Panc1 (cell line): Measurements from ENCODE around the gene MAN1A1. TPM values are rescaled to one million over a fixed set of nuclear protein-coding genes. Genes with fewer than 3 reads are reported as not detected.

Source experiments
- ATAC-seq: fragments of 200-7000 bp; cut with Tn5 transposase; 2 replicates; pipeline ENCODE4 v1.9.1; 2020; ENCODE audit warnings: mild to moderate bottlenecking, moderate library complexity
- BruUV-seq: library from RNA; stranded (reverse); fragments of 400-500 nt; replicated peaks from 2 replicates; lab custom pipeline; 2021; lab: Mats Ljungman, UMichigan
- CTCF ChIA-PET: fragments of 300-600 bp; sonication (Branson Sonifier 250); formaldehyde crosslinking; loops from one replicate; lab custom pipeline; 2022; ENCODE audit warnings: antibody characterized with exemption; lab: Charles Lee
- POLR2A ChIA-PET: fragments of 300-600 bp; sonication (Branson Sonifier 250); formaldehyde crosslinking; loops from one replicate; lab custom pipeline; 2022; ENCODE audit warnings: antibody characterized with exemption; lab: Charles Lee
- DNase-seq: peaks from one replicate; pipeline ENCODE4 v3.0.0-alpha.2; 2010; ENCODE audit warnings: low read depth, low spot score
- H3K27ac ChIP-seq: 2 replicates; pipeline ENCODE4 v1.5.1; 2011; ENCODE audit warnings: mild to moderate bottlenecking, low read length, inconsistent platforms
- H3K27me3 ChIP-seq: fragments of 200-500 bp; sonication (Bioruptor generic); 2 replicates; pipeline ENCODE4 v1.6.0; 2014; ENCODE audit warnings: low read length, inconsistent platforms; ENCODE audit not compliant: control insufficient read depth, insufficient read depth
- H3K36me3 ChIP-seq: fragments of 200-500 bp; sonication (Bioruptor generic); 2 replicates; pipeline ENCODE4 v1.5.1; 2014; ENCODE audit warnings: inconsistent platforms, mild to moderate bottlenecking, low read length, moderate library complexity; ENCODE audit not compliant: control insufficient read depth, insufficient read depth
- H3K4me1 ChIP-seq: 2 replicates; pipeline ENCODE4 v1.5.1; 2011; ENCODE audit warnings: inconsistent platforms, mild to moderate bottlenecking, low read length, moderate library complexity; ENCODE audit not compliant: control insufficient read depth, insufficient read depth
- H3K4me3 ChIP-seq, 2 experiments: 2 replicates each; pipeline ENCODE4 v1.5.1; 2011 to 2012; ENCODE audit warnings: low read depth in 2 of 2, low read length in 2 of 2, mild to moderate bottlenecking in 2 of 2, inconsistent platforms in 1 of 2, moderate library complexity in 1 of 2
- H3K9me3 ChIP-seq: fragments of 200-500 bp; sonication (Bioruptor generic); 2 replicates; pipeline ENCODE4 v1.5.1; 2014; ENCODE audit warnings: low read depth, mild to moderate bottlenecking, inconsistent platforms, low read length, moderate library complexity; ENCODE audit not compliant: control insufficient read depth, insufficient read depth
- POLR2AphosphoS5 ChIP-seq: IDR thresholded peaks from 2 replicates; pipeline ENCODE4 v1.6.1; 2012; ENCODE audit warnings: mild to moderate bottlenecking, low read depth, low read length, moderate library complexity
- SIN3A ChIP-seq: IDR thresholded peaks from 2 replicates; pipeline ENCODE4 v1.6.1; 2012; ENCODE audit warnings: low read depth, mild to moderate bottlenecking, low read length, moderate library complexity, borderline replicate concordance; ENCODE audit not compliant: insufficient read depth
- TCF7L2 ChIP-seq: IDR thresholded peaks from 2 replicates; pipeline ENCODE4 v1.6.1; 2011; ENCODE audit warnings: mild to moderate bottlenecking, low read depth, low read length, inconsistent platforms
- in situ Hi-C: cut with HindIII; loops from 2 replicates; pipeline ENCODE4 v1.10.0; 2016; ENCODE audit warnings: low sequenced_read_pairs, low pct_unique_long_range_greater_than_20kb
- intact Hi-C: fragments of 100-400 bp; cut with micrococcal nuclease; formaldehyde crosslinking; loops from one replicate; pipeline ENCODE4 v1.10.0; 2022; ENCODE audit not compliant: unreplicated experiment
- total RNA-seq: library from RNA; stranded (reverse); gene quantifications from one replicate; pipeline ENCODE4 v1.2.1, GENCODE V29; 2021; ENCODE audit not compliant: unreplicated experiment
- TF ChIP-seq, protein P1 (sequence below), 2 experiments: IDR thresholded peaks; 2 replicates each; pipeline ENCODE4 v1.6.1; 2011 to 2012; ENCODE audit warnings: low read depth in 2 of 2, control low read depth in 1 of 2, low read length in 1 of 2, mild to moderate bottlenecking in 1 of 2, moderate library complexity in 1 of 2; ENCODE audit not compliant: insufficient read depth in 1 of 2
- TF ChIP-seq, protein P2 (sequence below): fragments of 450-650 bp; IDR thresholded peaks from 2 replicates; pipeline ENCODE4 v1.5.1; 2017; ENCODE audit warnings: mild to moderate bottlenecking

MAN1A1 gene
- total RNA-seq, 1 experiment from 2014 or later: 3.2 TPM

DNA sequence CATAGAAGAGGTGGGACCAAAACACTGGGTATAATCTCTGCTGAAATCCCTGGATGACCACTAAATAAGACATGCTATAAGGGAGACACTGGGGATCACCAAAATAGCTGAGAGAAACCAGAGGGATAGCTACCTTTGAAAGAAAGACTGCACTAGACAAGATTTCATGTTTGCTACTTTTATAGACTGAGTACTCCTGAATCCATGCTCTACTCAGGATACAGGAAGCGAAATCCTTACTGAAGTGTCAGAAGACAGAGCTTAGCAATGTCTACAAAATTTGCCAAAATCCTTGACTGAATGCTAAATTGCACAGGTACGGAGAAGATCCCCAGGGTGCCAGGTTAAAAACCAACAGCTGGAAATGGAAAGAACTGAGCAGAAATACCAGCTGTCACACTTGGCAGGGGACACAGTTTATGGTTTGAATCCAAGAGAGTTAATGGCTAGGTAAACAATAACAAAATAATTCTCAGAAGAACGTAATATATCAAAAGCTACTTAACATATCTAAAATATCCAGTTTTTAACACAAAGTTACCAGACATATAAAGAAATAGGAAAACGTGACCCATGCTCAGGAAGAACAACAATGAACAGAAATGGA, 125.4 kb downstream of the MAN1A1 start:
- intact Hi-C loops (no loop called here), in situ Hi-C loops (no loop called here)
- POLR2A ChIA-PET: no interaction called here
- ATAC-seq: no peak
- DNase-seq: no peak
- TF ChIP-seq, protein P1, sequence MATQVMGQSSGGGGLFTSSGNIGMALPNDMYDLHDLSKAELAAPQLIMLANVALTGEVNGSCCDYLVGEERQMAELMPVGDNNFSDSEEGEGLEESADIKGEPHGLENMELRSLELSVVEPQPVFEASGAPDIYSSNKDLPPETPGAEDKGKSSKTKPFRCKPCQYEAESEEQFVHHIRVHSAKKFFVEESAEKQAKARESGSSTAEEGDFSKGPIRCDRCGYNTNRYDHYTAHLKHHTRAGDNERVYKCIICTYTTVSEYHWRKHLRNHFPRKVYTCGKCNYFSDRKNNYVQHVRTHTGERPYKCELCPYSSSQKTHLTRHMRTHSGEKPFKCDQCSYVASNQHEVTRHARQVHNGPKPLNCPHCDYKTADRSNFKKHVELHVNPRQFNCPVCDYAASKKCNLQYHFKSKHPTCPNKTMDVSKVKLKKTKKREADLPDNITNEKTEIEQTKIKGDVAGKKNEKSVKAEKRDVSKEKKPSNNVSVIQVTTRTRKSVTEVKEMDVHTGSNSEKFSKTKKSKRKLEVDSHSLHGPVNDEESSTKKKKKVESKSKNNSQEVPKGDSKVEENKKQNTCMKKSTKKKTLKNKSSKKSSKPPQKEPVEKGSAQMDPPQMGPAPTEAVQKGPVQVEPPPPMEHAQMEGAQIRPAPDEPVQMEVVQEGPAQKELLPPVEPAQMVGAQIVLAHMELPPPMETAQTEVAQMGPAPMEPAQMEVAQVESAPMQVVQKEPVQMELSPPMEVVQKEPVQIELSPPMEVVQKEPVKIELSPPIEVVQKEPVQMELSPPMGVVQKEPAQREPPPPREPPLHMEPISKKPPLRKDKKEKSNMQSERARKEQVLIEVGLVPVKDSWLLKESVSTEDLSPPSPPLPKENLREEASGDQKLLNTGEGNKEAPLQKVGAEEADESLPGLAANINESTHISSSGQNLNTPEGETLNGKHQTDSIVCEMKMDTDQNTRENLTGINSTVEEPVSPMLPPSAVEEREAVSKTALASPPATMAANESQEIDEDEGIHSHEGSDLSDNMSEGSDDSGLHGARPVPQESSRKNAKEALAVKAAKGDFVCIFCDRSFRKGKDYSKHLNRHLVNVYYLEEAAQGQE (IDR thresholded peaks at IDR 0.05; ENCODE audit: insufficient read depth in 1 of 2, low read depth in 2 of 2, low read length in 1 of 2): no peak
- TF ChIP-seq, protein P2, sequence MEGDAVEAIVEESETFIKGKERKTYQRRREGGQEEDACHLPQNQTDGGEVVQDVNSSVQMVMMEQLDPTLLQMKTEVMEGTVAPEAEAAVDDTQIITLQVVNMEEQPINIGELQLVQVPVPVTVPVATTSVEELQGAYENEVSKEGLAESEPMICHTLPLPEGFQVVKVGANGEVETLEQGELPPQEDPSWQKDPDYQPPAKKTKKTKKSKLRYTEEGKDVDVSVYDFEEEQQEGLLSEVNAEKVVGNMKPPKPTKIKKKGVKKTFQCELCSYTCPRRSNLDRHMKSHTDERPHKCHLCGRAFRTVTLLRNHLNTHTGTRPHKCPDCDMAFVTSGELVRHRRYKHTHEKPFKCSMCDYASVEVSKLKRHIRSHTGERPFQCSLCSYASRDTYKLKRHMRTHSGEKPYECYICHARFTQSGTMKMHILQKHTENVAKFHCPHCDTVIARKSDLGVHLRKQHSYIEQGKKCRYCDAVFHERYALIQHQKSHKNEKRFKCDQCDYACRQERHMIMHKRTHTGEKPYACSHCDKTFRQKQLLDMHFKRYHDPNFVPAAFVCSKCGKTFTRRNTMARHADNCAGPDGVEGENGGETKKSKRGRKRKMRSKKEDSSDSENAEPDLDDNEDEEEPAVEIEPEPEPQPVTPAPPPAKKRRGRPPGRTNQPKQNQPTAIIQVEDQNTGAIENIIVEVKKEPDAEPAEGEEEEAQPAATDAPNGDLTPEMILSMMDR: no peak
- TF ChIP-seq POLR2AphosphoS5: no peak
- TF ChIP-seq SIN3A: no peak
- TF ChIP-seq TCF7L2: no peak
- Histone ChIP-seq H3K27ac (no peak overlapping the region), H3K4me3 (no peak overlapping the region), H3K27me3 (no peaks in the 10 kb centered on the region), H3K36me3 (no peaks in the 10 kb centered on the region), H3K9me3 (no peaks in the 10 kb centered on the region), H3K4me1 (no peaks in the 10 kb centered on the region)
- BruUV-seq: no TSS peak
- CTCF ChIA-PET: interaction anchor here (0.8 kb wide), 1 partner anchor 518 kb away, joined by 3 read pairs; no protein-coding TSS in a partner anchor

DNA sequence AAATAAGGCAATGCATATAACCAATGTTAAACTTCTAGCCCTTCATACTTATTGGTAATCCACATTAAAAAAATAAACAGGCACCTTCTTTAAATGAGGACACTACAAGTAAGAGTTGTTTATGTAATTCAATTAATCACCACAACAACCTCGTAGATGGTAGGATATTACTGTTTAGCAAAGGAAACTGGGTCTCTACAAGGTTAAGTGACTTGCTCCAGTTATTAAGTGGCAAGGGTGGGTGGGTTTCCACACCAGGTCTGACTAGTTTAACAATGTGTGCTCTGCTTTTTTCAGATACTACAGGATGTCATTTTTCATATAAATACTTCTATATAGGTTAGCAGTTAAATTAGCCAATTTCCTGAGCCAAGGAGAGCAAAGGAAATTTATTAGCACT, 129.1 kb downstream of the MAN1A1 start:
- no peak overlapping the region for H3K4me3 ChIP-seq
- H3K36me3 ChIP-seq: no peaks in the 10 kb centered on the region
- DNase-seq: no peak
- in situ Hi-C loops (no loop called here), intact Hi-C loops (no loop called here)
- H3K9me3 ChIP-seq: no peaks in the 10 kb centered on the region
- ChIA-PET CTCF (no interaction called here), POLR2A (no interaction called here)
- BruUV-seq: no TSS peak
- no peaks in the 10 kb centered on the region; the same call in 1 of the 2 replicates for H3K27me3 ChIP-seq
- TF ChIP-seq, protein P1 (IDR thresholded peaks at IDR 0.05; ENCODE audit: insufficient read depth in 1 of 2, low read depth in 2 of 2, low read length in 1 of 2): no peak
- TF ChIP-seq SIN3A (no peak), TCF7L2 (no peak), POLR2AphosphoS5 (no peak)
- TF ChIP-seq, protein P2: no peak
- H3K27ac ChIP-seq: no peak overlapping the region
- H3K4me1 ChIP-seq: no peaks in the 10 kb centered on the region
- no peak for ATAC-seq
